Heart left ventricle (tissue), 13 donors: ENCODE data around the gene RBM5.

Experiments
- POLR2A ChIP-seq, 2 donors: fragments of 450-650 bp; IDR thresholded peaks; one replicate each; pipeline ENCODE4 v1.6.1; 2017; ENCODE audit warnings: antibody characterized with exemption in 2 of 2, mild to moderate bottlenecking in 2 of 2, moderate library complexity in 2 of 2
- TF ChIP-seq, protein P1 (sequence below), 12 donors: fragments of 200-600 bp; sonication (generic) in 4 of 12; IDR thresholded peaks; one replicate each; pipeline versions ENCODE4 v1.5.0 to v1.8.0; 2018 to 2022; ENCODE audit warnings: antibody characterized with exemption in 12 of 12, mild to moderate bottlenecking in 5 of 12
- donor health status: ischemic (EF 13 %, LVEDD 7.1; RV severe dilation, severe dysfunction).
- donor health status: DM: no; HTN: yes; CAD: no.
- donor health status: DM: no; HTN: no; CAD: no.
- donor health status: ischemic (EF 25% LVEDD 6.9; RV normal size, moderate dysfunction).
- donor health status: ischemic (EF 25% LVEDD 5.7; RV mildly dilated, moderate dysfunction).
- donor health status: ischemic (EF 35%, LVEDD 5.7; RV mildly dilated, moderate dysfunction).
- donor health status: nonischemic (EF 11% LVEDD 7.7; RV severe dilation, severe dysfunction).
- donor health status: DM: yes; HTN: yes; CAD: no.
- donor health status: PGD.
- donor health status: ischemic (EF 29% LVEDD 5.4; RV normal size, mild dysfunction).
- donor health status: nonischemic (EF 23%, LVEDD 6.1; RV moderate dilation, normal function).

DNA sequence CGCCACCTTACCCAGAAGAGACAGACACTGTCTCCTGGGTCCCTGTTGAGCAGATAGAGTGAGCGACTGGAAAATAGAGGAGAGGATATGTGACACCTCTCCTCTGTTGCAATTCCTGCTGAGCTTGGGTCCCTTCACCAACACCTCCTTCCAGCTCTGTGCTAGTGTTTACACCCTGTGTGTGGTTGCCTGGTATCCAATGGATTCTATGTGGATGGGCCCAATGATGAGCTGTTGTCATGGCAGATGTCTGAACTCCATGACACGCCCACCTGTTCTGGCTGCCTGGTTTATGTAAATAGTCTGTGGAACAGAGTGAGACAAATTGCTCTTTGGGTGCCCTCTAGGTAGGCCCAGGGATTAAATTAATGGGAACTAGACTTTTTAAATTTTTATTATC, 23.7 kb downstream of the RBM5 start:
- no peak for TF ChIP-seq POLR2A (IDR thresholded peaks at IDR 0.05)
- TF ChIP-seq, protein P1, sequence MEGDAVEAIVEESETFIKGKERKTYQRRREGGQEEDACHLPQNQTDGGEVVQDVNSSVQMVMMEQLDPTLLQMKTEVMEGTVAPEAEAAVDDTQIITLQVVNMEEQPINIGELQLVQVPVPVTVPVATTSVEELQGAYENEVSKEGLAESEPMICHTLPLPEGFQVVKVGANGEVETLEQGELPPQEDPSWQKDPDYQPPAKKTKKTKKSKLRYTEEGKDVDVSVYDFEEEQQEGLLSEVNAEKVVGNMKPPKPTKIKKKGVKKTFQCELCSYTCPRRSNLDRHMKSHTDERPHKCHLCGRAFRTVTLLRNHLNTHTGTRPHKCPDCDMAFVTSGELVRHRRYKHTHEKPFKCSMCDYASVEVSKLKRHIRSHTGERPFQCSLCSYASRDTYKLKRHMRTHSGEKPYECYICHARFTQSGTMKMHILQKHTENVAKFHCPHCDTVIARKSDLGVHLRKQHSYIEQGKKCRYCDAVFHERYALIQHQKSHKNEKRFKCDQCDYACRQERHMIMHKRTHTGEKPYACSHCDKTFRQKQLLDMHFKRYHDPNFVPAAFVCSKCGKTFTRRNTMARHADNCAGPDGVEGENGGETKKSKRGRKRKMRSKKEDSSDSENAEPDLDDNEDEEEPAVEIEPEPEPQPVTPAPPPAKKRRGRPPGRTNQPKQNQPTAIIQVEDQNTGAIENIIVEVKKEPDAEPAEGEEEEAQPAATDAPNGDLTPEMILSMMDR (IDR thresholded peaks at IDR 0.05) = no peak
